Endothelial cell (in vitro differentiated cells): Measurements from ENCODE around the gene FGGY. TPM values are rescaled to one million over a fixed set of nuclear protein-coding genes. Genes with fewer than 3 reads are reported as not detected.

Experiments used
- DNase-seq: peaks from one replicate; pipeline ENCODE4 v3.0.0; 2021; ENCODE audit warnings: low spot score
- H3K27ac Mint-ChIP-seq: one replicate; pipeline ENCODE4 v1.8.0; 2021; ENCODE audit warnings: mixed read lengths, inconsistent platforms; ENCODE audit not compliant: unreplicated experiment
- H3K27me3 Mint-ChIP-seq: one replicate; pipeline ENCODE4 v1.8.0; 2021; ENCODE audit warnings: mild to moderate bottlenecking, moderate library complexity, mixed read lengths, inconsistent platforms; ENCODE audit not compliant: unreplicated experiment
- H3K36me3 Mint-ChIP-seq: one replicate; pipeline ENCODE4 v1.8.0; 2021; ENCODE audit warnings: mild to moderate bottlenecking, low read depth, mixed read lengths, inconsistent platforms; ENCODE audit not compliant: unreplicated experiment
- H3K4me1 Mint-ChIP-seq: one replicate; pipeline ENCODE4 v1.8.0; 2021; ENCODE audit warnings: mild to moderate bottlenecking, mixed read lengths, inconsistent platforms; ENCODE audit not compliant: unreplicated experiment
- H3K4me3 Mint-ChIP-seq: one replicate; pipeline ENCODE4 v1.8.0; 2021; ENCODE audit warnings: mild to moderate bottlenecking, mixed read lengths, inconsistent platforms; ENCODE audit not compliant: unreplicated experiment
- H3K9me3 Mint-ChIP-seq: one replicate; pipeline ENCODE4 v1.8.0; 2021; ENCODE audit warnings: mixed read lengths, inconsistent platforms; ENCODE audit not compliant: unreplicated experiment
- total RNA-seq: library from RNA; stranded (reverse); fragmentation: NEBNext Ultra II Directional; extraction: Animal tissue kit (Norgen Biotek cat#: 25700); gene quantifications from one replicate; pipeline ENCODE4 v1.2.1, GENCODE V29; 2021; ENCODE audit not compliant: unreplicated experiment
- TF ChIP-seq, protein P1 (sequence below): fragments of 200-600 bp; sonication (generic); IDR thresholded peaks from one replicate; pipeline ENCODE4 v1.5.0; 2021; ENCODE audit warnings: antibody characterized with exemption; ENCODE audit not compliant: unreplicated experiment

The FGGY gene
- total RNA-seq, 1 donor from 2014 or later: 41.2 TPM

DNA sequence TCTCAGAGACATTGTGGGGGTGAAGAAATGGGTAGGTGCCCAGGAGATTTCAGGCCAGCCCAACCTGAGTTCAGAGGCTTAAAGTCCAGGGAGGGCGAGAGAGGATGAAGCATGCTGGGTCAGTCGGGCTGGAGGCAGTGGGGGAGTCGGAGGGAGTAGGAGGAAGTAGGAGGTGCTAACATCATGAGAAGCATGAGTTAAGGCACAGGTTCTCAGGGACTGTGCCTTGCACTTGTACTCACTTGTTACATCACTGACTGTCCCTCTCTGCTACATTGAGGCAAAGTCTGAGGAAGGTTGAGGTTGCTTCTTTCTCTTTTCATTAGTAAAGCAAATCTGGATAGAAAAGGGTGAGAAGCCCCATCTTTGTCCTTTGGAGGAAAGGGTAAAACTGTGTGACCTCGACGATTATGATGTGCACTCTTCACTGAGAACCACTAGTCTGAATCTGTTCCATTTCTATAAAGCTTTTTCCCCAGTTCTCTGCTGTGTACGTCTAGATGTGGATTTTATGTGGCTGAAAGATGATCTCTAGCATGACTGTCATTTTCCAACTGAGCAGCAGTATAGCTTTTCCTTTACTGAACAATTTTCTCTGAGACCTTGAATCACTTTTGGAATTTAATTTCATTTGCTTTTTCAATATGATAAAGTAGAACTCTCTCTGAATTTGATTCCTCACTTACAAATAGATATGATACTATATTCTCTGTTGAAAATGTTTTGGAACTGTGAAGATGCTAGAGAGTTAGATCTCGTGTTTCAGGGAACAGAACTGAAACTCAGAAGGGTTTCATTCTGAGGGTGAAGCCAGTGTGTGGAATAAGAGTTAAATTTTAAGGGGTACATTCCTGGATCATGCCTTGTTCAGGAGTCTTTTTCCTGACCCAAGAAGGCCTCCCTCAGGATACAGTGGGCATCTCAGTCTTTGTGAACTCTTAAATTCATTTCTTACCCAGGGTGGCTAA, 94.6 kb downstream of the FGGY start:
- DNase-seq: no peak
- Mint-ChIP-seq H3K4me3 (no peak overlapping the region), H3K9me3 (no peaks in the 10 kb centered on the region), H3K36me3 (no peaks in the 10 kb centered on the region), H3K27me3 (peaks cover 2% of the 10 kb centered on the region), H3K27ac (no peak overlapping the region), H3K4me1 (peaks cover 22% of the 10 kb centered on the region)
- TF ChIP-seq, protein P1, sequence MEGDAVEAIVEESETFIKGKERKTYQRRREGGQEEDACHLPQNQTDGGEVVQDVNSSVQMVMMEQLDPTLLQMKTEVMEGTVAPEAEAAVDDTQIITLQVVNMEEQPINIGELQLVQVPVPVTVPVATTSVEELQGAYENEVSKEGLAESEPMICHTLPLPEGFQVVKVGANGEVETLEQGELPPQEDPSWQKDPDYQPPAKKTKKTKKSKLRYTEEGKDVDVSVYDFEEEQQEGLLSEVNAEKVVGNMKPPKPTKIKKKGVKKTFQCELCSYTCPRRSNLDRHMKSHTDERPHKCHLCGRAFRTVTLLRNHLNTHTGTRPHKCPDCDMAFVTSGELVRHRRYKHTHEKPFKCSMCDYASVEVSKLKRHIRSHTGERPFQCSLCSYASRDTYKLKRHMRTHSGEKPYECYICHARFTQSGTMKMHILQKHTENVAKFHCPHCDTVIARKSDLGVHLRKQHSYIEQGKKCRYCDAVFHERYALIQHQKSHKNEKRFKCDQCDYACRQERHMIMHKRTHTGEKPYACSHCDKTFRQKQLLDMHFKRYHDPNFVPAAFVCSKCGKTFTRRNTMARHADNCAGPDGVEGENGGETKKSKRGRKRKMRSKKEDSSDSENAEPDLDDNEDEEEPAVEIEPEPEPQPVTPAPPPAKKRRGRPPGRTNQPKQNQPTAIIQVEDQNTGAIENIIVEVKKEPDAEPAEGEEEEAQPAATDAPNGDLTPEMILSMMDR: no peak

DNA sequence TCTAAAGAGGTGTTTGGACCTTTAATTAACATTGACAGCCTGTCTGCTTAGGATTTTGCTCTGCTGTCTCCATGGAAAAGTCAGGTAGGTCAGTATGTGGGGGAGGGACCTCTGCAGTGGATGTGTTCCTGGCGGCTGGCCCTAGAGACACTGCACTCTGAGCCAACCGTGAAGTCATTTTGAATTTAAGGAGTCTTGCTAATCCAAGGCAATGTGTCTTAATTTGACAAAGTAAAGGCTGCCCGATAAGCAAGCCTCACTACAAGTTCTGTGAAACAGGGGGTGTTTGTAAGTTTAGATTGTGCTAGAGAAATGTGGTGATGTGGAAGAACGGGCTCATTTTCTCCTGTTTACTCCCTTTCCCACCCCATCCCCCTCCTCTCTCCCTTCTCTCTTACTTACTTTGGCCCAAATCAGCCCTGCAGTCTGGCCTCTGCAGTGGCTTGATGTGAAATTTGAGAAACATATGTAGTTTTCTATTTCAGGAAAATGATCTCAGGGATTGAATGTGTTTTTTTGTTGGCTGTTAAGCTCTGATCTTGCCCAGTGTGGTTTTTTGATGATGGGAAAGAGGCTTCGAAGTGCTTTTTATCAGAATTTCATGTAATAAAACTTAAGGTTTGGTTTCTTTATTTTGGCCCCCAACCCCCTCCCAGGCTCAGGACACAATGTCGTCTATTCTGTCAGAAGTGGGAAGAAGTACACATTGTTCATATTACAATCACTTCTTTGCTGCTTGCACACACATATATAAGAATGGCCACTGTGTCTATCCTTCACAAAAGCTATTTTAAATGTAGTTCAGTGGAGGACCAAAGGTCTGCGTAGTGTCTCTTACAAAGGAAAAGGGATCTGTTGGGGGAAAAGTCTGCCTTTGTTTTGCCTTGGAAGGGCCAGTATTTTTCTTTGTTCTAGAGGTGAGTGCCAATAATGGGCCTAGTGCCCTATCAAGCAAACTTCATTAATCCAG, 96.6 kb downstream of the FGGY start:
- Mint-ChIP-seq H3K4me1 (peaks cover 22% of the 10 kb centered on the region), H3K27ac (peak overlapping the region; percentile 3), H3K36me3 (no peaks in the 10 kb centered on the region), H3K9me3 (no peaks in the 10 kb centered on the region), H3K4me3 (no peak overlapping the region), H3K27me3 (peaks cover 2% of the 10 kb centered on the region)
- TF ChIP-seq, protein P1: no peak
- DNase-seq: no peak

DNA sequence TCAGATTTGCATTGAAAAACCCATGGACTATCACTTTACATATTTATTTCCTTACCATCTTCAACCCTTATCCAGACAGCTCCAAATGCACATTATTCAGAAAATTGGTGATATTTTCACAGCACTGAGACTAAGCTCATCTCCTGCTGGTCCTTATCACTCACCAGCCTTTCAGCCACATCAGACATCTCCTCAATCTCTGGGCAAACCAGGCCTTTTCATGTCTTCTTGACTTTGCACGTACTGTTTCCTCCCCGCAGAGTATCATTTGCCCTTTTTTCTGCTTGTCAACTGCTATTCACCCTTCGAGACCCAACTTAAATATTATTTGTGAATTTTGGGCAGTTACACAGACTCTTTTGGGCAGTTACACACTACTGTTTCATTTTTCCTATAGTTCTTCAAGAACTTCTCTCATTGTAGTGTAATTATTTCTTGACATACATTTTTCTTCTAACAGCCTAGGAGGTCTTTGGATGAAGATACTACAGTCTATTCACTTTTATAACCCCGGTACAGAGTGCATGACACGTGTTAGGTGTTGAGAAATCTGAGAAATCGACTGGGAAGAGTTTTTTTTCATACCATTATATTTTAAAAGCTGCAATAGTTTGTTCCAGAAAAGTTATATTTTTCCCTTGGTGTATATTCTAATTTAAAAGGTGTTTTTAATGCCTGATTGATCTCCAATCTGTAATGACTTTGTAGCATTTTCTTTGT, 98.0 kb downstream of the FGGY start:
- no peaks in the 10 kb centered on the region for H3K9me3 Mint-ChIP-seq

DNA sequence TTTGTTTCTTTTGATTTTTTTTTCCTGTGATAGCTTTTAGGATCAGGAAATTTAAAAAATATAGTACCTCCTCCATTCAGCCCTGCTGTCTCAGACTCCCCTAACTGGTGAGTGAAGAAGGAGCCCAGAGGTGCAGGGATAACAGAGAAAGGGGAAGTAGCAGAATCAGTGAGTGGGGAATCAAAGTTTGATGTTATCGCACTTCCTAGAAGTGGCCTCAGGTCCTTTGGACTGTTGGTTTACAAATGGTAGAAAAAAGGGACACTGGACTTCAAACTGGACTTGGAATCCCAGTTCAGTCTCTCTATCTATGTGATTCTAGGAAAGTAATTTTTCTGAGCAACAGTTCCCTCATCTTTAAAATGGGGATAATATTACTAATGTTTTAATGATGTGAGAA, 99.5 kb downstream of the FGGY start:
- Mint-ChIP-seq H3K4me1 (peaks cover 16% of the 10 kb centered on the region), H3K27ac (no peak overlapping the region), H3K36me3 (no peaks in the 10 kb centered on the region), H3K9me3 (no peaks in the 10 kb centered on the region), H3K4me3 (no peak overlapping the region), H3K27me3 (no peaks in the 10 kb centered on the region)
- TF ChIP-seq, protein P1: no peak
- DNase-seq: no peak

More for the DNA sequence above, 98.0 kb downstream of the FGGY start:
- no peak for DNase-seq
- Mint-ChIP-seq H3K4me1 (peaks cover 22% of the 10 kb centered on the region), H3K27ac (no peak overlapping the region), H3K36me3 (no peaks in the 10 kb centered on the region), H3K27me3 (no peaks in the 10 kb centered on the region), H3K4me3 (no peak overlapping the region)
- TF ChIP-seq, protein P1: no peak
